Measurements from ENCODE around the gene NRIP1.

Gene NRIP1

GRCh38 chr21:15065392-15066122, 757 bp upstream of the NRIP1 start:
- Histone ChIP-seq H3K36me3 (ENCODE audit: insufficient read depth, low read length) (no peaks in the 10 kb centered on the region), H3K79me2 (ENCODE audit: control insufficient read depth, insufficient read depth, low read length, unreplicated experiment) (peaks cover 38% of the 10 kb centered on the region), H2AFZ (ENCODE audit: low read length, unreplicated experiment) (peak overlapping the region; percentile 80), H3K4me1 (ENCODE audit: control insufficient read depth, insufficient read depth, low read length, unreplicated experiment) (peaks cover 18% of the 10 kb centered on the region), H3K4me3 (ENCODE audit: low read depth, low read length) (peak overlapping the region; percentile 97), H3K27me3 (ENCODE audit: insufficient read depth, low read length) (no peaks in the 10 kb centered on the region), H3K27ac (ENCODE audit: low read depth, low read length) (peak overlapping the region; percentile 78)

DNA sequence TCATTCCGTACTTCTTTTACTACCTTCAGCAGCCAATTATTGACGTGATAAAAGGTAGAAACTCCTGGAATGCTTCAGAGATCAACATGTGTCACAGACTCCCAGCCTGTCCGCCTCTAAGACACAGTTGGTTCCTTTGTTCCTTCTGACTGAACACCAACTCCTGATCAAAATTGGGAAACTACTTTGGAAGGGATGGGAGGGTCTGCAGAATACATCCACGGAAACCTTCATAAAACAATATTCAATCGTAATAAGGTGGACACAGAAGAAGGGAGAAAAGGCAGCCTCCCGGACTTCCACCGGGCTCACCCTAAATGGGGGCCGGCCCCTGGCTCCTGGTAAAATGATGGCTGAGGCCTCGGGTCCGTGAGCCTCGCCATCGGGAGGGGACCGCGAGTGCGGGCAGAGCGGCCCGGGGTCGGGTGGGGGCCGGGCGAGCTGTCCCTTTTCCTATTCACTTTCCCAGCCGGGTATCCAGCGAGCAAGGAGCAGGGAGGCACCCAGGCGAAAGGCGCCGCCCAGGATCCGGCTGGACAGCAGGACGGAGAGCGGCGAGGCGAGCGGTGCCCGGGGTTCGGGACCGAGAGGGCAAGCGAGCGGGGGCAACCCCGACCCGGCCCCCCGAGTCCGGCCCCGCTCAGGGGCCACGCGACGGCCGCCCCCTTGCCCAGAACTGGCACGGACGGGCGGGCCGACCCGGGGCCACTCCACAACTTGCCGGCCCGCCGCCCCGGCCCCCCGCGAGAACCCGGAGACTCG, 805 bp downstream of the NRIP1 start:
- peak overlapping the region; percentile 97 for H3K4me3 ChIP-seq (ENCODE audit: low read depth, low read length)
- H3K4me1 ChIP-seq (ENCODE audit: control insufficient read depth, insufficient read depth, low read length, unreplicated experiment): peaks cover 33% of the 10 kb centered on the region
- peaks cover 53% of the 10 kb centered on the region for H3K79me2 ChIP-seq (ENCODE audit: control insufficient read depth, insufficient read depth, low read length, unreplicated experiment)
- H2AFZ ChIP-seq (ENCODE audit: low read length, unreplicated experiment): peak overlapping the region; percentile 28
- no peaks in the 10 kb centered on the region for H3K27me3 ChIP-seq (ENCODE audit: insufficient read depth, low read length)
- H3K27ac ChIP-seq (ENCODE audit: low read depth, low read length): peak overlapping the region; percentile 78
- H3K36me3 ChIP-seq (ENCODE audit: insufficient read depth, low read length): no peaks in the 10 kb centered on the region

GRCh38 chr21:15063081-15063813, 1.6 kb downstream of the NRIP1 start:
- peak overlapping the region; percentile 97 for H3K4me3 ChIP-seq (ENCODE audit: low read depth, low read length)
- H3K27ac ChIP-seq (ENCODE audit: low read depth, low read length): peak overlapping the region; percentile 78
- peak overlapping the region; percentile 28 for H2AFZ ChIP-seq (ENCODE audit: low read length, unreplicated experiment)
- no peaks in the 10 kb centered on the region for H3K27me3 ChIP-seq (ENCODE audit: insufficient read depth, low read length)
- peaks cover 36% of the 10 kb centered on the region for H3K4me1 ChIP-seq (ENCODE audit: control insufficient read depth, insufficient read depth, low read length, unreplicated experiment)
- no peaks in the 10 kb centered on the region for H3K36me3 ChIP-seq (ENCODE audit: insufficient read depth, low read length)
- peaks cover 61% of the 10 kb centered on the region for H3K79me2 ChIP-seq (ENCODE audit: control insufficient read depth, insufficient read depth, low read length, unreplicated experiment)

DNA sequence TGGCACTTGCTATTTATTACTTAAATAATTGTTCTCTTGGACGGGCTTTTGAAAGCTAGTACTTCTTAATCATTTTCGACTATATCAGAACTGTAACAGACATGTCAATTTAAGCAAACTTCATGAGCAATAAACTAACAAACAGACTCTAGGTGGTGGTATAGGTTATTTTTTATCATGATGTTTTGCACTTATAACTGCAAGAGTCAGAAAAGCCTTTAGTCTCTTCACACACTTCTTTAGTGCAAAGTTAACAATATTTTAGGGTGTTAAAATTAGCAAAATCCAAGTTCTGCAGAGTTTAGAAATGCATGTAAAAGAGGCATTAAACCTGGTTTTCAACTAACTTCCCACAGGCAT, 2.2 kb downstream of the NRIP1 start:
- Histone ChIP-seq H2AFZ (ENCODE audit: low read length, unreplicated experiment) (peak overlapping the region; percentile 14), H3K79me2 (ENCODE audit: control insufficient read depth, insufficient read depth, low read length, unreplicated experiment) (peaks cover 67% of the 10 kb centered on the region), H3K27me3 (ENCODE audit: insufficient read depth, low read length) (no peaks in the 10 kb centered on the region), H3K36me3 (ENCODE audit: insufficient read depth, low read length) (no peaks in the 10 kb centered on the region), H3K4me3 (ENCODE audit: low read depth, low read length) (peak overlapping the region; percentile 97), H3K27ac (ENCODE audit: low read depth, low read length) (0 out of 2 replicates have a peak overlapping the region, but pooled peaks have one; percentile 4), H3K4me1 (ENCODE audit: control insufficient read depth, insufficient read depth, low read length, unreplicated experiment) (peaks cover 42% of the 10 kb centered on the region)

- peak overlapping the region; percentile 97 for H3K4me3 ChIP-seq (ENCODE audit: low read depth, low read length)
- H3K27me3 ChIP-seq (ENCODE audit: insufficient read depth, low read length): no peaks in the 10 kb centered on the region
- H2AFZ ChIP-seq (ENCODE audit: low read length, unreplicated experiment): peak overlapping the region; percentile 14
- no peaks in the 10 kb centered on the region for H3K36me3 ChIP-seq (ENCODE audit: insufficient read depth, low read length)
- H3K4me1 ChIP-seq (ENCODE audit: control insufficient read depth, insufficient read depth, low read length, unreplicated experiment): peaks cover 48% of the 10 kb centered on the region
- H3K79me2 ChIP-seq (ENCODE audit: control insufficient read depth, insufficient read depth, low read length, unreplicated experiment): peaks cover 73% of the 10 kb centered on the region
- peak overlapping the region; percentile 4; the same call in 1 of the 2 replicates for H3K27ac ChIP-seq (ENCODE audit: low read depth, low read length)
Measured at GRCh38 chr21:15061747-15062605, 2.8 kb downstream of the NRIP1 start.

DNA sequence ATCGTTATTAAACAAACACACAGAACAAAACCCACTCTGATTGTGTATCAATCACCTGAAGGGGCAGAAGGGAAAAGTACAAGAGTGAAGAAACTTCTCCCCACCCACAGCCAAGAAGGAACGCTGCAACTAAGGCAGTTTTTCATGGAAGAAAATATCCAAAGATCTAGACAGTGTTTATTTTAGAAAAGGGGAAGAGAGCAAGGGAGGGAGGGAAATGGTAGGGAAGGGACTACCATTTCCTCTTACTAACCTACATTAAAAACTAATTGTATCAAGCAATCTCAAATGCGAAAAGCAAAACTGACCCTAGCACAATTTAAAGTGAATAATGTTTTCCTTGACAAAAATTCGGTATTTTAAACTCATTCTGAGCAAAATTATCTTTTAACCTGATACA, 3.5 kb downstream of the NRIP1 start:
- no peaks in the 10 kb centered on the region for H3K27me3 ChIP-seq (ENCODE audit: insufficient read depth, low read length)
- peaks cover 53% of the 10 kb centered on the region for H3K4me1 ChIP-seq (ENCODE audit: control insufficient read depth, insufficient read depth, low read length, unreplicated experiment)
- H3K36me3 ChIP-seq (ENCODE audit: insufficient read depth, low read length): no peaks in the 10 kb centered on the region
- peak overlapping the region; percentile 97 for H3K4me3 ChIP-seq (ENCODE audit: low read depth, low read length)
- H3K79me2 ChIP-seq (ENCODE audit: control insufficient read depth, insufficient read depth, low read length, unreplicated experiment): peaks cover 80% of the 10 kb centered on the region
- H2AFZ ChIP-seq (ENCODE audit: low read length, unreplicated experiment): no peak overlapping the region
- H3K27ac ChIP-seq (ENCODE audit: low read depth, low read length): peak overlapping the region; percentile 10; the same call in 1 of the 2 replicates

DNA sequence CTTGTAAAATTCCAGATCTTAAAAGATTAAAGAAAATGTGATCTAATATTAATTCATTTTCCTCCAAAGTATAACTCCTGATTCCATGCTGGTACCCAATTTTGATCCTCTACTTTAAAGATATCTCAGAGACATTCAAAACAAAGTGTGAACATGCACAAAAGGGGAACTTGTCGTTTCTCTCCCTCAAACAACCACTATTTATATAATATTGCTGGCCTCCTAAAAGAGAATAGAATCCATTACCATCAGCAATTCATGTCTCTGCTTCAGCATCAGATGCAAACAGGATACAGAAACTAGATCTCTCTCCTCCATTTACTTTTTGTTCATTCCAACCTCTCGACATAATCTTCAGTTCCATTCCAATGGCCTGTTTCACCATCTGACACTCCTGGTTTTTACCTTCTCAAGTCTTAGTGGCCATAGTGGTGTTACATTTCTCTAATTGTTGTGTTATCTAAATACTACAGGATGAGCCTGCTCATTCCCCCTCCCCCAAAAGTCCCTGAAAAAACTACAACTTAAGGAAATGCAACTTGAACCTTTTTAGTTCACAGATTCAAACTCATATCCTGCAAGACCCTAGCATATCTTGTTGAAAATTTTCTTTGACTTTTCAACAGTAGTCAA, 4.1 kb downstream of the NRIP1 start:
- peaks cover 53% of the 10 kb centered on the region for H3K4me1 ChIP-seq (ENCODE audit: control insufficient read depth, insufficient read depth, low read length, unreplicated experiment)
- H3K27me3 ChIP-seq (ENCODE audit: insufficient read depth, low read length): no peaks in the 10 kb centered on the region
- H3K79me2 ChIP-seq (ENCODE audit: control insufficient read depth, insufficient read depth, low read length, unreplicated experiment): peaks cover 87% of the 10 kb centered on the region
- peak overlapping the region; percentile 97 for H3K4me3 ChIP-seq (ENCODE audit: low read depth, low read length)
- peak overlapping the region; percentile 10; the same call in 1 of the 2 replicates for H3K27ac ChIP-seq (ENCODE audit: low read depth, low read length)
- no peaks in the 10 kb centered on the region for H3K36me3 ChIP-seq (ENCODE audit: insufficient read depth, low read length)
- H2AFZ ChIP-seq (ENCODE audit: low read length, unreplicated experiment): no peak overlapping the region

GRCh38 chr21:15059397-15059796, 5.4 kb downstream of the NRIP1 start:
- H3K36me3 ChIP-seq (ENCODE audit: insufficient read depth, low read length): no peaks in the 10 kb centered on the region
- peaks cover 99% of the 10 kb centered on the region for H3K79me2 ChIP-seq (ENCODE audit: control insufficient read depth, insufficient read depth, low read length, unreplicated experiment)
- H3K4me1 ChIP-seq (ENCODE audit: control insufficient read depth, insufficient read depth, low read length, unreplicated experiment): peaks cover 60% of the 10 kb centered on the region
- no peaks in the 10 kb centered on the region for H3K27me3 ChIP-seq (ENCODE audit: insufficient read depth, low read length)
- H3K4me3 ChIP-seq (ENCODE audit: low read depth, low read length): peak overlapping the region; percentile 69
- no peak overlapping the region for H2AFZ ChIP-seq (ENCODE audit: low read length, unreplicated experiment)
- H3K27ac ChIP-seq (ENCODE audit: low read depth, low read length): peak overlapping the region; percentile 63

DNA sequence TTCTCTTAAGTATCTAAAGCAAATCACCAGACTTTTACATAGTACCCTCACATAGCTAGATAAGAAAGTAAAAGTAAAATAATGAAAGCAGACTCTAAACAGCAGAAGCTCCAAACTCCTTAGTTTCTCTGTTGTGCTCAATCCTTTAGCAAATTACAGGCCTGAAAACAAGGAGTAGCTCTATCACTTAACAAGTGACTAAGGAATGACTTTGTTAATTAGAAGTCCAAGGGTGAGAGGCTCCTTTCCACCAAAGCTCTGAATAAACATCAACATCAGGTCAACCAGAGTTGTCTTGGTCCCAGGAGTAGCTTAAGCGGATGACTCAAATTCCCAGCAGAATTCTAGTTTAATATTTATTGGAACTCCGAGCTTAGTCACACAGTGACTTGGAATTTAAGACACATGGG, 5.9 kb downstream of the NRIP1 start:
- H3K27me3 ChIP-seq (ENCODE audit: insufficient read depth, low read length): no peaks in the 10 kb centered on the region
- no peak overlapping the region for H2AFZ ChIP-seq (ENCODE audit: low read length, unreplicated experiment)
- peaks cover 64% of the 10 kb centered on the region for H3K4me1 ChIP-seq (ENCODE audit: control insufficient read depth, insufficient read depth, low read length, unreplicated experiment)
- peak overlapping the region; percentile 69 for H3K4me3 ChIP-seq (ENCODE audit: low read depth, low read length)
- no peaks in the 10 kb centered on the region for H3K36me3 ChIP-seq (ENCODE audit: insufficient read depth, low read length)
- peaks cover 100% of the 10 kb centered on the region for H3K79me2 ChIP-seq (ENCODE audit: control insufficient read depth, insufficient read depth, low read length, unreplicated experiment)
- H3K27ac ChIP-seq (ENCODE audit: low read depth, low read length): peak overlapping the region; percentile 63
